Spinal cord (tissue), 10 donors: ENCODE data around the gene SPDL1. TPM values are rescaled to one million over a fixed set of nuclear protein-coding genes. Genes with fewer than 3 reads are reported as not detected.
"Not testable (repeated sequence)": the region's sequence is repeated elsewhere in the genome, so short reads cannot be mapped to it uniquely, and the experiment has no call there.

Source experiments
- DNase-seq, 6 donors: peaks; one replicate each; pipeline versions ENCODE4 v3.0.0 to v3.0.0-alpha.2; 2013 to 2015; ENCODE audit warnings: low spot score in 6 of 6, low read depth in 4 of 6
- H3K27ac ChIP-seq: one replicate; pipeline ENCODE4 v1.5.1; 2013; ENCODE audit warnings: low read depth, low read length, control low read depth
- H3K27me3 ChIP-seq: one replicate; pipeline ENCODE4 v1.6.1; 2013; ENCODE audit warnings: low read length; ENCODE audit not compliant: control insufficient read depth, insufficient read depth
- H3K36me3 ChIP-seq: one replicate; pipeline ENCODE4 v1.6.1; 2013; ENCODE audit warnings: low read length; ENCODE audit not compliant: control insufficient read depth, insufficient read depth
- H3K4me1 ChIP-seq: one replicate; pipeline ENCODE4 v1.6.1; 2013; ENCODE audit warnings: low read length; ENCODE audit not compliant: control insufficient read depth, insufficient read depth
- H3K4me3 ChIP-seq: one replicate; pipeline ENCODE4 v1.5.1; 2013; ENCODE audit warnings: low read depth, low read length, control low read depth
- H3K9me3 ChIP-seq: one replicate; pipeline ENCODE4 v1.6.1; 2013; ENCODE audit warnings: low read length; ENCODE audit not compliant: control insufficient read depth, insufficient read depth
- WGBS: methylation state at CpG from one replicate; pipeline ENCODE4 v1.1.5; 2013; ENCODE audit warnings: missing lambda C conversion rate; ENCODE audit not compliant: insufficient coverage; 5-methylcytosine and 5-hydroxymethylcytosine counted together
- polyA plus RNA-seq, 2 donors: library from polyadenylated mRNA; unstranded; fragments of 120-200 nt; gene quantifications; one replicate each; pipeline ENCODE4 v1.2.1, GENCODE V29; 2013; ENCODE audit not compliant: insufficient read length in 2 of 2
- total RNA-seq, 2 donors: library from RNA; depleted of rRNA in 1 of 2; stranded (reverse); fragments of 120-200 nt in 1 of 2; fragments of >200 nt in 1 of 2; gene quantifications; one replicate each; pipeline versions ENCODE4 v1.2.3 to v1.2.4, GENCODE V29; 2013 to 2014
- donor health status: healthy.

The SPDL1 gene
- total and polyA plus RNA-seq, 4 donors: 22.8 to 28.1 (median 24.0) TPM

DNA sequence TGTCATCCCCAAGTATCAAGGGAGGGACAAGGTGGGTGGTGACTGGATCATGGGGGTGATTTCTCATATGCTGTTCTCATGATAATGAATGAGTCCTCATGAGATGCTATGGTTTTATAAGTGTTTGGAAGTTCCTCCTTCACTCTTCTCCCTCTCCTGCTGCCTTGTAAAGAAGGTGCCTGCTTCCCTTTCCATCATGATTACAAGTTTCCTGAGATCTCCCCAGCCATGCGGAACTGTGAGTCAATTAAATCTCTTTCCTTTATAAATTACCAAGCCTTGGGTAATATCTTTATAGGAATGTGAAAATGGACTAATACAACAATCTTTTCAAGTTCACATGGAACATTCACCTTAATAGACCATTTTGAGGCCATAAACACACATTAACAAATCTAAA lies 32.0 kb downstream of the SPDL1 start:
- DNase-seq: peak in 1 of 6 donors; percentile 6
- no CpG with 5 or more reads among the region's 1 CpG for WGBS
- peaks cover 2% of the 10 kb centered on the region for H3K9me3 ChIP-seq

GRCh38 chr5:169624307-169624706 lies 40.7 kb downstream of the SPDL1 start:
- H3K27me3 ChIP-seq: not testable (repeated sequence)
- WGBS: 100% methylated on average over 1 of the region's 2 CpGs

More for the DNA sequence above, 32.0 kb downstream of the SPDL1 start:
- no peak overlapping the region for H3K27ac ChIP-seq
- H3K27me3 ChIP-seq: no peaks in the 10 kb centered on the region
- no peak overlapping the region for H3K4me3 ChIP-seq
- no peaks in the 10 kb centered on the region for H3K4me1 ChIP-seq
- H3K36me3 ChIP-seq: no peaks in the 10 kb centered on the region

DNA sequence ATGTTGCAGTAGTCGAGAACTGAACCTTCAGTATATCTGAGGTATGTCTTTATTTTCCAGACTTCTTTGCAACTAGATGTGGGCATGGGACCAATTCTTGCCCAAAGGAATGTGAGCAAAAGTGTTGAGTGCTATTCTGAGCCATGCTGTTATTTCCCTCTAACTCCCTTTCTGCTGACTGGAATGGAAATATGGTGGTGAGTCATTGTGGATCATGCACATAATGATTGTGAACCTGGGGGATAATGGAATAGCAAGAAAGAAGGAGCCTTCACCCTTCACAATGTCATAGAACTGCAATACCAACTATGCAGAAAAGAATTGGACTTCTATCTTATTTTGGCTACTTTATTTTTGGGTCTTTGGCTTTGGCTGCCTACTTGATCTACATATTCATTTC lies 43.2 kb downstream of the SPDL1 start:
- no peak overlapping the region for H3K27ac ChIP-seq

More at GRCh38 chr5:169624307-169624706, 40.7 kb downstream of the SPDL1 start:
- not testable (repeated sequence) for H3K36me3 ChIP-seq, H3K4me3 ChIP-seq, H3K4me1 ChIP-seq, DNase-seq, H3K9me3 ChIP-seq, H3K27ac ChIP-seq

GRCh38 chr5:169627551-169627950 lies 44.0 kb downstream of the SPDL1 start:
- Histone ChIP-seq H3K36me3 (no peaks in the 10 kb centered on the region), H3K27me3 (no peaks in the 10 kb centered on the region)

More for the DNA sequence above, 43.2 kb downstream of the SPDL1 start:
- no CpG with 5 or more reads among the region's 1 CpG for WGBS
- Histone ChIP-seq H3K9me3 (peaks cover 2% of the 10 kb centered on the region), H3K36me3 (no peaks in the 10 kb centered on the region), H3K4me3 (no peak overlapping the region), H3K4me1 (no peaks in the 10 kb centered on the region), H3K27me3 (no peaks in the 10 kb centered on the region)
- no peak for DNase-seq

GRCh38 chr5:169628892-169629291 lies 45.3 kb downstream of the SPDL1 start:
- no peak for DNase-seq
- Histone ChIP-seq H3K4me3 (no peak overlapping the region), H3K27me3 (no peaks in the 10 kb centered on the region), H3K36me3 (no peaks in the 10 kb centered on the region), H3K9me3 (no peaks in the 10 kb centered on the region), H3K27ac (no peak overlapping the region), H3K4me1 (no peaks in the 10 kb centered on the region)
- WGBS: no CpG with 5 or more reads among the region's 2 CpGs

More at GRCh38 chr5:169627551-169627950, 44.0 kb downstream of the SPDL1 start:
- 100% methylated on average over 1 of the region's 3 CpGs for WGBS
- no peak overlapping the region for H3K4me3 ChIP-seq
- DNase-seq: no peak
- H3K9me3 ChIP-seq: peaks cover 2% of the 10 kb centered on the region
- H3K4me1 ChIP-seq: no peaks in the 10 kb centered on the region
- H3K27ac ChIP-seq: no peak overlapping the region

DNA sequence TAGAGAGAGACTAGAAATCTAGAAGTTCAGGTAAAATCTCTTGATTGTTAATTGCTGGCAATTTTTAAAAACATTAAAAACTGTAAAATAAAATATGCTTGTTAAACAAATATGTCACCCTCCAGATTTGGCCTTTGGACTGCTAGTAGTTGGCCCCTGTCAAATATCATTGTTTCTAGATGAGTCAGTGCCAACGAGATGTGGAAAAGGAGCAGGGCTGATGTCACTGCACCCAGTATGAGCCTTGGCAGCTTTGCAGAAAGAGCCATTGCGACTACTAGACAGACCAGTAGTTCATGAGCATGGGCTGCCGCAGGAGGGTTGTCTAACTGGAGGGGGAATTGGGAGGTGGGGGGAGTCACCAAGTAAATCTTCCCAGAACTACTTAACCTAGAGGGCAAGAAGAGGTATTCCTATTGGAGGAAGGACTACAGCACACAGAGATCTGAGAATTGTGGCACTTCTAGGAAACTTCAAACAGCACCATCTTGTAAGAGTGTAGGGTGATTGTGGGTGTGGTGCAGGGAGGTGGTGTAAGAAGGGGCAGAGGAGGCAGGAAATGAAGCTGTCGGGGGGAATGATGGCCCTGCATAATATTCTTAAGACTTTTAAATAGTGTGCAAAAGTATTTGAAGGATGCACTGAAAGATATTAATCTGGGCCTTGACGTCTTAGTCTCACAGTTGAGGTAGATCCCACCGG lies 46.4 kb downstream of the SPDL1 start:
- H3K36me3 ChIP-seq: no peaks in the 10 kb centered on the region
- 76% methylated on average over 4 of the region's 6 CpGs for WGBS

DNA sequence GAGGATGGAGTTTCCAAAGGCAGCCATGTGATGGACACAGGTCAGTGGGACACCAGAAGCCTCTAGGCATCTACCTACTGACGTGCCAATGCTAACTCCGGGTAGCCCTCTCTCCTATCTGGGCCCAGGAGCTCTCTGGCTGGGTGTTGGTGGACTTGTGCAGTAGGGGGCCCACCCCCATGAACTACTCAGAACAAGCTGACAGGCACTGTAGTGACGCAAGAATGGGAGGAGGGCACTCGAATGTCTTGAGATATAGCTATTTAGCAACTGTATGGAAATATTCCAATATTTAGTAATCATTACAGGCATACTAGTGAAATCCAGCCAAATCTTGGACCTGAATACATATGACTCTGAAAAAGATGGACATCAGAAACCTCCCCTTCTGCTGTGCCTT lies 47.8 kb downstream of the SPDL1 start:
- Histone ChIP-seq H3K27ac (no peak overlapping the region), H3K27me3 (peaks cover 4% of the 10 kb centered on the region), H3K9me3 (no peaks in the 10 kb centered on the region), H3K36me3 (no peaks in the 10 kb centered on the region), H3K4me1 (no peaks in the 10 kb centered on the region), H3K4me3 (no peak overlapping the region)
- DNase-seq: no peak
- 72% methylated on average over 2 of the region's 4 CpGs for WGBS

More for the DNA sequence above, 46.4 kb downstream of the SPDL1 start:
- H3K27ac ChIP-seq: no peak overlapping the region
- no peak overlapping the region for H3K4me3 ChIP-seq
- H3K4me1 ChIP-seq: no peaks in the 10 kb centered on the region
- no peaks in the 10 kb centered on the region for H3K27me3 ChIP-seq
- H3K9me3 ChIP-seq: no peaks in the 10 kb centered on the region
- no peak for DNase-seq

GRCh38 chr5:169632946-169633345 lies 49.4 kb downstream of the SPDL1 start:
- H3K4me3 ChIP-seq: no peak overlapping the region
- no peak overlapping the region for H3K27ac ChIP-seq
- peaks cover 18% of the 10 kb centered on the region for H3K27me3 ChIP-seq
- no peak for DNase-seq
- no peaks in the 10 kb centered on the region for H3K9me3 ChIP-seq
- WGBS: no CpG with 5 or more reads among the region's 1 CpG
- peaks cover 10% of the 10 kb centered on the region for H3K4me1 ChIP-seq
- H3K36me3 ChIP-seq: no peaks in the 10 kb centered on the region

DNA sequence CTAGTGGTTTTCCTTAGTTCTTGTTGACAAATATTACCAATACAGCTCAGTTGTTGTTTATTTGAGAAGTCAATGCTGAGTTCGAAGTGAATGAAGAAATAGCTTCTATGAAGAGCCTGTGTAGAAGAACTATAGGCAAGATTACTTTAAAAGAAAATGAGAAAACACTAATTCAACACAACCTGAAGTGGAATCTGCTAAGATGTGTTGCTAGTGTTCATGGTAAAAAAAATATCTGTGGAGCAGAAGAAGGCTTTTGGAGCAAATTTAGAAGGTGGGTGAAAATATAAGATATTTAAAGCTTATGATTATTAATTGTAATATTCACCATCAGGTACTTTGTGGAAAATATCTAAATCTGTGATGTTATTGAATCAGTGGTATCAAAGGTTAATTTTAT lies 51.0 kb downstream of the SPDL1 start:
- Histone ChIP-seq H3K4me1 (peaks cover 10% of the 10 kb centered on the region), H3K9me3 (no peaks in the 10 kb centered on the region), H3K36me3 (no peaks in the 10 kb centered on the region), H3K27me3 (peaks cover 18% of the 10 kb centered on the region), H3K27ac (no peak overlapping the region), H3K4me3 (no peak overlapping the region)
- DNase-seq: no peak
- no CpG with 5 or more reads among the region's 1 CpG for WGBS

- Histone ChIP-seq H3K9me3 (no peaks in the 10 kb centered on the region), H3K27ac (no peak overlapping the region), H3K27me3 (peaks cover 18% of the 10 kb centered on the region), H3K4me1 (peaks cover 13% of the 10 kb centered on the region), H3K4me3 (no peak overlapping the region), H3K36me3 (no peaks in the 10 kb centered on the region)
- DNase-seq: no peak
- no CpG with 5 or more reads among the region's 1 CpG for WGBS
Measured at GRCh38 chr5:169635936-169636335, 52.4 kb downstream of the SPDL1 start.
